HT1080 (cell line): Measurements from ENCODE around the gene SPATA3. TPM values are rescaled to one million over a fixed set of nuclear protein-coding genes. Genes with fewer than 3 reads are reported as not detected.

Experiments
- DNase-seq: peaks from one replicate; pipeline ENCODE4 v3.0.0-alpha.2; 2015; ENCODE audit warnings: low read depth
- total RNA-seq: library from RNA; depleted of rRNA; stranded (reverse); fragments of >200 nt; shearing (Covaris generic); gene quantifications from 2 replicates; pipeline ENCODE4 v1.2.3, GENCODE V29; 2014; rRNA removed

The SPATA3 gene
- total RNA-seq, 1 experiment from 2014 or later, result not detected

DNA sequence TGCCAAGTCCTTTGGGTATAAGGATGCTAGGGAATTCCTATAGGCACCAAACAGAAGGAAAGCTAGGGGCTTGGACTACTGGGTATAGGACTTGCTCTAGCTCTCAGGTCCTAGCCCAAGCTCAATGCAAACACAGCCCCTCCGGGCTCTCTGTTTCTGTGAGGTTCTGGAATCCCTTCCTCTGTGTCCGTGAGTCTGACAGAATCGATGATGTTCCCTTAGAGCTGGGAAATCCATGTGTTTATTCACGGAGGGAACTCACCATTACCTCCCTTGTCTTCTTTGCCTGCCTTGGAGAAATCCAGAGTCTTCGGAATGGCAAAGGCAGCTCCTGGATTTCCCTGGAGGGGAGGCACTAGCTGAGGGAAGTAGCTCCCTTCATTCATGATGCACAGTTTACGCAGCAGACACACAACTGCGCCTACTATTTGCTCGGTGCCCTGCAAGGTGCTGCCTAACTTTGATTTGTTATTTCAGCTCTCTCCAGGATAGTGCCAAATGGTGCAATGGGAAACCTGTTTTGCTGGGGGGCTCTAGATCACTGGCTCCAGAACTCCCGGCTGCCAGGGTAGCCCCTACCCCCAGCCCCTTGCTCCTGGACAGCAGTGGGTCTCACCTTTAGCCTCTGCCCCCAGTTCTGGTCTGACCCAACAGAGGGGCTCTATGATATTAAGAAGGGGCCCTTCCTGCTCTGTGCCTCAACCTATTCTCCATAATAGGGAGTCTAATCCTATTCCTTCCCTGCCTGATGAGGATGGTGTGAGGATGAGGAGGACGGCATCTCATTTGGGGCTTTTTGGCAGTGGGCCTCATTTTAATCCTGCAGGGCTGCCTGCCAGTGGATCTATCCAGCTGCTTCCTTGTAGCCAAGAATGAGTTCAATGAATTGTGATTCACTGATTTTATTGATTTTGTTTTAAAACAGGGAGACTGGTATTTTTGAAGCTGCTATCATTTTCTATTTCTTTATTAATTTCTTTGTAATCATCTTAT, 52.3 kb downstream of the SPATA3 start:
- no peak for DNase-seq

DNA sequence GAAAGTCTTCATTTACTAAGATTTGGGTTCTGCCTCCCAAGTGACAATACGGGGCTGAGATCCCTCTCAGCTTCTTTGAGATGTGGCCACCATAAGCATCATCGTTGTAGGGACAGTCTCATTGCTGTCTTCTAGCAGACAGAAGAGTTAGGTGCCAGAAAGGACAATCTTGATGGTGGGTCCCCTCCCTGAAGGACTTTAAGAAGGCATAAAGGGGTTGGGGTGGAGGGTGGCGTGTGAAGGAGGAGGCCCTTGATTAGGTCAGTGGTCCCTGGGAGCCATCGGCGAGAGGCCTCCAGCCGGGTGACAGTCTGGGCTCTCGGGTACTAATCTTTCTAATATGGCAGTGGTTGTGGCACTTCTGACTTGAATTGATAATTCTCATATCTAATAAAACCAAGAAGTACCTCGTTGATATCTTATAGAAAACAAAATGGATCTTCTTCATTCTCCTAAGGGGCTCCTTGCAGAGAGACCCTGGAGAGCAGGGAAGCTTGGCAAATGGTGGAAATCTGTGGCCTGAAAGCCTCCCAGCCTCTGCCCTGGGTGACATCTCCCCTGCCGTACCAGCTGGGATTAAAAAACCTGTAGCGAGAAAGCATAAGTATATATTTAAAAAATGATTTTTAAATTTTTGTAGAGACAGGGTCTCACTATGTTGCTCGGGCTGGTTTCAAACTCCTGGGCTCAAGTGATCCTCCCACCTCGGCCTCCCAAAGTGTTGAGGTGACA, 53.5 kb downstream of the SPATA3 start:
- DNase-seq, result no peak

DNA sequence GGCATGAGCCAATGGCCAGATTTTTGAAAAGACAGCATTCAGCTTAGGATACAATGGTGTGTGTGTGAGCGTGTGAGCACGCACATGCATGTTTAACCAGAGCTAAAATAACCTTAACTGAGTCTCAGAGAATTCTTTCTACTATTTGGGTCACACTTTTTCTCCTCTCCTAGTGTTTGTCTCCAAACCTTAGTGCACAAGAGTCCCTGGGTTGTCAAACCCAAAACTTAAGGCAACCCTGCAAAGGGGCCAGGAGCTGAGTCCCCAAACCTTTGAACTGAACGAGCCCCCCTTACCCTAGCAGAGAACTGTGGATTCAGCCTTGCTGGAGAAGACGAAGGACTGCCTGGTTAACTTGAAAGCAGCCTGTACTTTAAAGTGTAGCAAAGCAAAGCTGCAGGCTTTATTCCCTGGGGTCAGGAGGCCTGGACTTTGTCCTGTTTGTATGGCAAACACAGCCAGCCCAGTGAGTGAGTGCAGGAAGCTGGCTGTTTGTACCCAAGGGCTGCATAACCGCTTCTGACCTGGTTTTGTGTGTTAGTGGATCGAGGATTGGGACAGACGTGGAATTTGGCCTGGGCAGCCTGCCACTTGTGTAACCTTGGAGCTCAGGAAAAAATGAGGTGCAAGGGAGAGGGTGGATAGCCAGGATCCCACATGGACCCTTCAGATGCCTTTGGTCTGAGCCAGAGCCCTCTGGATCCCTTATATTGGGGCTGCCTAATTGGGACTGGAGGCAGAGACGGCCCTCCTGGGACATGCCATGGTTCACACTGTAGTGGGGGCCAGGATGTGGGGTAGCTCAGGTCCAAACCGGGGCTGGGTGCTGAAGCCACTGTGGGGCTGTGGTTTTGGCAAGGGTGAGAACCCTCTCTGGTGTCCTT, 54.3 kb downstream of the SPATA3 start:
- DNase-seq, result no peak

- no peak for DNase-seq
Measured at GRCh38 chr2:231051116-231051515, 55.2 kb downstream of the SPATA3 start.

- peak; percentile 75 for DNase-seq
Measured at GRCh38 chr2:231052494-231053451, 56.9 kb downstream of the SPATA3 start.

- DNase-seq, result no peak
Measured at GRCh38 chr2:231053846-231054245, 57.9 kb downstream of the SPATA3 start.

DNA sequence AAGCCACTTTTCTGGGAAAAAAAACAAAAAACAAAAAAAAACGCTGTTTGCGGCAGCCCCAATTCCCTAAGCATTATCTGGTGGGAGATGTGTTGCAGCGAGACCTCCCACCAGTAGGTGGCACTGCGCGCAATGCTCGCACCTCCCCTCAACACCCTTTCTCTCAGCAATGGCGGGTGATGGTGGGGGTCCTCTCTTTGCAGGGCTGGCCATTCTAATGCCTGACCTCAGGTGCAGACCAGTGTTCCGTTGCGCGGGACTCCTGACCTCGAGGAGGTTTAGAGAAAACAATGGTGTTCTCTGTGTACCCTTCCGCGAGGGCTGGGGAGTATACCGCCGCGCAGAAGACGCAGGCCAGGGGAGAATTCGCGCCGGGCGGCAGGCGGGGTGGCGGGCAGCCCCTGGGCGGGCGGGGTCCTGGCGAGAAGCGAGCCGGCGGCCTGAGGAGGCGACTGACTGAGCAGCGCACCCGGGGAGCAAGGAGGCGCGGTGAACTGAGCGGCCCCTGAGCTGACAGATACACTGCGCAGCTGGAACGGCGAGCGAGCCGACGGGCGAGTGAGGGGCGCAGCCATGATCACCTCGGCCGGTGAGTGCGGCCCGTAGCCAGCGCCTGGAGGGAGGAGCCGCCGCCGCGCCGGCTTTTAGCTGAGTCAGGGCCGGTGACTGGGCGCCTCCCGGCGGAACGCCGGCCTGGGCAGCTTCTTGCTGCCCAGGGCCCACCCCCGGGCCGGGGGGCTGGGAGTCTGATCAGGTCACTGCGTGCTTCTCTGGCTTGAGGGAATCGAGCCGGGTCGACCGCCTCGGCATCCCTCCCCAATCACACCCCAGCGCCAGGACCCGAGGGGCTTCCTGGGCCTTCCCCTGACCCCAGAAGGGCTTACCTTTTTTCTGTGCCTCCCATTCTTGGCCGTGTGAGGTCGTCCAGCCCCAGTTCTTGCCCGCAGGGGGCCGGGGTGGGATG, 60.8 kb downstream of the SPATA3 start, which contains the start of gene PSMD1:
Gene PSMD1 (plus strand): TSS at position 415 of the 964 bp plus-strand sequence. CDS start 159 bp downstream, at position 574.
- peak; percentile 90 for DNase-seq

GRCh38 chr2:231057590-231057989, 61.7 kb downstream of the SPATA3 start:
- no peak for DNase-seq

Other genes starting within 250 kb of the SPATA3 start
- gene ITM2C, start 131.2 kb upstream of the SPATA3 start, total RNA-seq, result 32.6 and 39.4 TPM in 2 replicates
- 0.05 and 0.20 TPM in 2 replicates for gene GPR55, start 70.9 kb upstream of the SPATA3 start, total RNA-seq
- 0.43 and 3.0 TPM in 2 replicates for gene C2orf72, start 41.4 kb downstream of the SPATA3 start, total RNA-seq
- gene PSMD1, start 60.7 kb downstream of the SPATA3 start, total RNA-seq, result 117 and 150 TPM in 2 replicates
- gene HTR2B, start 128.9 kb downstream of the SPATA3 start, total RNA-seq, result not detected in 2 replicates
- 11.0 and 13.0 TPM in 2 replicates for gene ARMC9, start 202.5 kb downstream of the SPATA3 start, total RNA-seq